Lower leg skin (tissue), 4 donors: ENCODE data around the gene CALHM6. TPM values are rescaled to one million over a fixed set of nuclear protein-coding genes. Genes with fewer than 3 reads are reported as not detected.

ENCODE experiments used
- DNase-seq, 2 donors: peaks; one replicate each; pipeline ENCODE4 v3.0.0-alpha.2; 2019; ENCODE audit warnings: low spot score in 2 of 2
- H3K4me3 ChIP-seq: fragments of 200-600 bp; sonication (generic); 2 replicates; pipeline ENCODE4 v1.5.1; 2017; ENCODE audit warnings: mild to moderate bottlenecking, low read depth; ENCODE audit not compliant: poor library complexity, severe bottlenecking
- CTCF ChIP-seq, 3 donors: fragments of 450-650 bp; IDR thresholded peaks; one replicate each; pipeline ENCODE4 v1.5.1; 2016; ENCODE audit warnings: antibody characterized with exemption in 3 of 3, mild to moderate bottlenecking in 3 of 3, moderate library complexity in 2 of 3
- POLR2A ChIP-seq, 2 donors: fragments of 450-650 bp; IDR thresholded peaks; one replicate each; pipeline ENCODE4 v1.6.1; 2016 to 2017; ENCODE audit warnings: antibody characterized with exemption in 2 of 2, mild to moderate bottlenecking in 1 of 2, moderate library complexity in 1 of 2
- whole genome bisulfite sequencing, 2 donors: methylation state at CpG; one replicate each; pipeline ENCODE4 v1.1.5; 2018; 5-methylcytosine and 5-hydroxymethylcytosine counted together
- intact Hi-C: fragments of 100-400 bp; cut with DNase I; formaldehyde crosslinking; loops from one replicate; pipeline ENCODE4 v1.15.0; 2023; ENCODE audit warnings: low total_unique reads
- total RNA-seq, 4 donors: library from RNA; depleted of rRNA; stranded (reverse); fragments of >200 nt; gene quantifications; one replicate each; pipeline ENCODE4 v1.1.0, GENCODE V29; 2016

The CALHM6 gene
- total RNA-seq, 4 donors from 2014 or later = 0.65 to 3.3 (median 2.6) TPM; not detected in 1

- no peak overlapping the region for H3K4me3 ChIP-seq
- intact Hi-C loops = no loop called here
- WGBS, 2 donors = 80 to 92% methylated on average over 1 of the region's 1 CpG
- DNase-seq = no peak
- TF ChIP-seq CTCF (IDR thresholded peaks at IDR 0.05) (no peak), POLR2A (IDR thresholded peaks at IDR 0.05) (no peak)
Measured at GRCh38 chr6:116468293-116468692, 7.1 kb downstream of the CALHM6 start.

GRCh38 chr6:116471531-116471930 is 10.4 kb downstream of the CALHM6 start:
- WGBS, 2 donors = 82 to 84% methylated on average over 1 of the region's 1 CpG
- TF ChIP-seq CTCF (IDR thresholded peaks at IDR 0.05) (no peak), POLR2A (IDR thresholded peaks at IDR 0.05) (no peak)
- no peak for DNase-seq
- H3K4me3 ChIP-seq = no peak overlapping the region
- intact Hi-C loops = no loop called here

- no peak overlapping the region for H3K4me3 ChIP-seq
- intact Hi-C loops = no loop called here
- DNase-seq = no peak
- TF ChIP-seq CTCF (IDR thresholded peaks at IDR 0.05) = no peak
- no peak for TF ChIP-seq POLR2A (IDR thresholded peaks at IDR 0.05)
- 72 to 78% methylated on average over 3 of the region's 3 CpGs for WGBS, 2 donors
Measured at GRCh38 chr6:116472706-116473105, 11.5 kb downstream of the CALHM6 start.

- WGBS, 2 donors = 41 to 75% methylated on average over 1 of the region's 1 CpG
- TF ChIP-seq POLR2A (IDR thresholded peaks at IDR 0.05) (no peak), CTCF (IDR thresholded peaks at IDR 0.05) (no peak)
- intact Hi-C loops = no loop called here
- DNase-seq = no peak
- no peak overlapping the region for H3K4me3 ChIP-seq
Measured at GRCh38 chr6:116475141-116475540, 14.0 kb downstream of the CALHM6 start.

- 68 to 72% methylated on average over 5 of the region's 5 CpGs for WGBS, 2 donors
- no peak overlapping the region for H3K4me3 ChIP-seq
- intact Hi-C loops = no loop called here
- DNase-seq = no peak
- TF ChIP-seq POLR2A (IDR thresholded peaks at IDR 0.05) (no peak), CTCF (IDR thresholded peaks at IDR 0.05) (no peak)
Measured at GRCh38 chr6:116476002-116476678, 15.0 kb downstream of the CALHM6 start.

GRCh38 chr6:116482780-116483179 is 21.6 kb downstream of the CALHM6 start:
- 84 to 92% methylated on average over 1 of the region's 1 CpG for WGBS, 2 donors
- intact Hi-C loops = no loop called here
- TF ChIP-seq POLR2A (IDR thresholded peaks at IDR 0.05) = no peak
- TF ChIP-seq CTCF (IDR thresholded peaks at IDR 0.05) = no peak
- no peak overlapping the region for H3K4me3 ChIP-seq
- DNase-seq = no peak
